HG03565 (cell line): ENCODE measurements around the gene FOXN4.
"Not testable (repeated sequence)": the region's sequence is repeated elsewhere in the genome, so short reads cannot be mapped to it uniquely, and the experiment has no call there.

Experiments used
- ATAC-seq: cut with Tn5 transposase; IDR thresholded peaks from one replicate; pipeline ENCODE4 v1.9.1; 2021; ENCODE audit warnings: mild to moderate bottlenecking, moderate library complexity; ENCODE audit not compliant: unreplicated experiment

Gene FOXN4, protein sequence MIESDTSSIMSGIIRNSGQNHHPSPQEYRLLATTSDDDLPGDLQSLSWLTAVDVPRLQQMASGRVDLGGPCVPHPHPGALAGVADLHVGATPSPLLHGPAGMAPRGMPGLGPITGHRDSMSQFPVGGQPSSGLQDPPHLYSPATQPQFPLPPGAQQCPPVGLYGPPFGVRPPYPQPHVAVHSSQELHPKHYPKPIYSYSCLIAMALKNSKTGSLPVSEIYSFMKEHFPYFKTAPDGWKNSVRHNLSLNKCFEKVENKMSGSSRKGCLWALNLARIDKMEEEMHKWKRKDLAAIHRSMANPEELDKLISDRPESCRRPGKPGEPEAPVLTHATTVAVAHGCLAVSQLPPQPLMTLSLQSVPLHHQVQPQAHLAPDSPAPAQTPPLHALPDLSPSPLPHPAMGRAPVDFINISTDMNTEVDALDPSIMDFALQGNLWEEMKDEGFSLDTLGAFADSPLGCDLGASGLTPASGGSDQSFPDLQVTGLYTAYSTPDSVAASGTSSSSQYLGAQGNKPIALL

DNA sequence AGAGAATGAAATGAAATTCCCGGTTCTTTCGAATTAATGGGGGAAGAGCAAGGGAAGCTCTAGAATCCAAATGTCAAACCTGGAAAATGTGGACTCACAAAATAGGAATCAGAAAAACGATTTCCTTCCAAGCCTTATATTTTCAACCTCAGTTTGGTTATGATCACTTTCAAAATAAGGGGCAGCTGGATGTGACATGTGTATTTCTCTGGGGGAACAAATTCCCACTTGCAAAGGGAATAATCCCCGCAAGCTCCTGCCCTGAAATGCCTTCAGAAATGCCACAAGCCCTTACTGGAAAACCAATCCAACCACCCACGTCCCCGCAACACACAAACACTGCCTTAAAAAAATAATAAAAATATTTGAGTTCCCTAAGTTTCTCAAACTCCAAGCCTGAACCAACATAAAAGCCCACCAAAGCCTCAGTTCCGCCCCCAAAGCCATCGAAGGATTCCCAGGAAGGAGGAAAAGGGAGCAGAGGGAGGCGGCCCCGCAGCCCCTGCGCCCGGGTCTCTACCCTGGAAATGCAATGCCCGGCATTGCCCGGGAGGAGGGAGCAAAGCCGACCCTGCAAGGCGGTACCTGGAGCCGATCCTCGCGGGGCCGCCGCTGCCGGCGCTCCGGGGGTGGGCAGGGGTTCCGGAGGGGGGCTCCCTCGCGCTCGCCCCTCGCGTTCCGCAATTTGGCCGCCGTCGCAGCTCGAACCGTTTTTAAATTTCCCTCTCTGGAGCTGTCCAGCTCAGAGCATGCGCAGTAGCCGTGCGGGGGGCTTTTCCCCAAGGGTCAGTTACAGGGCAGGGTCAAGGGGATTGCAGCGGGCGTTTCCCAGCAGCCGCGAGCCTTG, at the start of gene FOXN4:
FOXN4 (minus strand) TSS at position 751 of the 847 bp plus-strand sequence. CDS start 963 bp downstream, outside the sequence.
- ATAC-seq = no peak

DNA sequence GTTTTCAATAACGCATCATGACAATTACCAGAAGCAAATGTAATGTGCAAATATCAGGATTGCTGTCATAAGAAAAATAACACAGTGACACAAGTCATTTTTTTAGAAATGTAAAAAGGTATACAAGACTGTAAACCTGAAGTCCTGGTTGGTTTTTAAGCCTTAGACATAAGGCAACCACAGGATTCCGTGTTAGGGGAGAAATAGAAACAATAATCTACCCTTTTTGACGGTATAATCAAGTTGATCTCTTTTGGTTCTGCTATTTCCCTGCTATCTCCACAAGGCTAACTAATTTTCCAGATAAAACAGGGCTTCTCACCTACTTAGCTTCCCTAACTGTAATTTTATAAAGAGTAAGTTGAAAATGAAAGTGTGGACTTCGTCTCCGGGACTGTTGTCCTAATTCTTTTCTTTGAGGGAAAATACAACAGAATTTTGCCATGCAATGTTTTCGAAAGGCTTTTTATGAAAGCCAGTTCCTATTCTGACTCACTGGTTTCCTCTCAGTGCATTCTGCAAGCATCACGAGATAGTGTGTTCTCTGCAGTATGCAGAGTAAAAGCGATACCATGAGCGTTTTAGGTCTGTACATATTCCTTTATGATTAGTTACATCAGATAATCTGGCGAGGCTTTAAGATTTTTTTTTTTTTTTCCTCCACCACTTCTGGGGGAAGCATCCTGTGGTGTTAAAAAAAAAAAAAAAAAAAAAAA, 49.2 kb upstream of the FOXN4 start:
- ATAC-seq = peak; percentile 84

DNA sequence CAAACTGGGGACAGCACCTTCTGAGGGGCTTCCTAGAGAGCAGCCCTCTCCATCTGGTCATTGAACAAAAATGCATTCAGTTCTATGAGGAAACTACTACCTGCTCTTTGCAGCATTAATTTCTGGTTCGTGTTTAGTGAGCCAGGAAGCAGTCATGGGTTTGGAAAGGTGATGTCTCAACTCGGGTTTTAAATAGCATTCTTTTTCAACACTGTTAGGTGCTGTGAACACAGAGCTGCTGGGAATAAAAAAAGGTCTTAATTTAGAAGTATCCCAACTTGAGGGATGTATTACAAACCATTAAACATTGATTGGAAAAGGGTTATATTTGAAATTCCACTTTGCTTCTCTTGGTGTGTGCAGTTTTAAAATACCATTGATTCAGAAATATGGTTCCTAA, 47.9 kb upstream of the FOXN4 start:
- no peak for ATAC-seq

DNA sequence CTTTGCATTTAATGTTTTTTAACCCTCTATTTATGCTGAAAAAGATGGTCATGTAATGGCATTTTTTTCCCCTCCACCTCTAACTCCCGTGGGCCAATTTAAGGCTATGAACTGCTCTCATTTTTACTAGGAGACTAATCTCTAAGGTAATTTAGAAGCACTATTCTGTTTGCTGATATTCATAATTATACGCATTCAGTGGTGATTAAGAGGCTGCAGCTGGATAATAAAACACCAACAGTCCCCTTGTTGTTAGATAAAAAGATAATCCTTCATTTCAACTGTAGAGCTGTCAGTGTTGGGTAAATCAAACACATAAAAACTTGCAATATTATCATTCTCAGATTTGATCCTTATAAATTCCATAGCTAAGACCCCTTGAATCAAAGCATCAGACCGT, 47.5 kb upstream of the FOXN4 start:
- no peak for ATAC-seq

DNA sequence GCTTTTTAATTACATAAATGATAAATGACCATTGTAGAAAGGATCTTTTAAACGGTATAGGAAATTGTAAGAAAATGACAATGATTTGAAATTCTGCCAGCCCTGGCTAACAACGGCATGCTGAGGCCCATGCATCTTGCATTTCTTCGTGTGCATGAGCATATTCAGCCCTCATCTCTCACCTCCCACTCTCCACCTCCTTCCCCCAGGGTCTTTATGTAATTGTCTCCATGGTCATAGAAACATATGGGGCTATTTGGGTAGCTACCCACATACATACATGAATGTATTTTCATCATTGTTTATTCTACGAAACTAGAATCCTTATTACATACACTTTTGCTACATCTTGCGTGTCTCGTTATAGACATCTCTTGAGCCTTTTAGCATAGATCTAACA, 43.1 kb upstream of the FOXN4 start:
- ATAC-seq = no peak

DNA sequence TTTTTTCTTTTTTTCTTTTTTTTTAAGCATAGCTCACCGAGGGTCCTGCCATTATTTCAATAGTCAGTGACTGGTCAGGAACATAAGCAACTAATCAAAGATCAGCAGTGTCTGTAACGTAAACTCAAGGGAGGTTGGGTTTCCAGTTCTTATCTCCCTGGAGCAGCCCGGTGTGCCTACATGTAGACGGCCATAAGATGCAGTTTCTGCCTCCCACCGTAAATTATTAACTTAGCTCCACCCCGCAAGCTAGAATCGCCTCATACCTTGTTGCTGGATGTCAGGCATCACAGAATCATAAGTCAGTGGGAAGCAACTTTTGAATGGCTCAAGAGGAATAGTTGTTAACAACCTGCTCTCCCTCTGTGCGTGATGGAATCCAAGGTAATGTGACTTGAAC, 38.5 kb upstream of the FOXN4 start, which contains the start of gene MYO1H:
MYO1H (plus strand) TSS at position 312 of the 400 bp plus-strand sequence; CDS start at position 373, 61 bp downstream.
- no peak for ATAC-seq

DNA sequence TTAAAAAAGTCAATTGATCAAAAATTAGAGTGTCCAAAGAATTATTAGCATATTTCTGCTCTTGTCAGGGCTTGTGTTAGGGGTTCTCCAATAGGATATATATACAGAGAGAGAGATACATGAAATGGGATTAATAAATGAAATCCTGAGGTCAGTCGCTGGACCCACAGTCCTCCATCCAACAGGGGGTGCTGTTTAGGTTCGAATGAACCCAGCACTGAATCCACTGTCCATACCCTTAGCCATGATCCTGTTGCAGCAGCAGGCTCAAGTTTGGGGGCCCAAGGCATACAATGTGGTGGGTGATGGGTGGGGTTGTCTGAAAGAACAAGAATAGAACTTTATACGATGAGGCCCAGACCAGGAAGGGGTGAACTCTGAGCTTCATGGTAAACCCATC, 37.8 kb upstream of the FOXN4 start:
- ATAC-seq = no peak

DNA sequence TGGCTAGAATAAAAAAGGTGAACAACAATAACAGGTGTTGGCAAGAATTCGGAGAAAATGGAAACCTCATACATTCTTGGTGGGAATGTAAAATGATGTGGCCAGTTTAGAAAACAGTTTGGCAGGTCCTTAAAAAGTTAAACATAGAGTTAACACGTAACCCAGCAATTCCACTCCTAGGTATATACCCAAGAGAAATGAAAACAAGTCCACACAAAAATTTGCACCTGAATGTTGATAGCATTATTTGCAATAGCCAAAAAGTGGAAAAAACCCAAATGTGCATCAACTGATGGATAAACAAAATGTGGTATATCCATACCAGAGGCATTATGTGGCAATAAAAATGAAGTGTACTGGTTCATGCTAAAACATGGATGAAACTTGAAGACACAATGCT, 36.3 kb upstream of the FOXN4 start:
- no peak for ATAC-seq

DNA sequence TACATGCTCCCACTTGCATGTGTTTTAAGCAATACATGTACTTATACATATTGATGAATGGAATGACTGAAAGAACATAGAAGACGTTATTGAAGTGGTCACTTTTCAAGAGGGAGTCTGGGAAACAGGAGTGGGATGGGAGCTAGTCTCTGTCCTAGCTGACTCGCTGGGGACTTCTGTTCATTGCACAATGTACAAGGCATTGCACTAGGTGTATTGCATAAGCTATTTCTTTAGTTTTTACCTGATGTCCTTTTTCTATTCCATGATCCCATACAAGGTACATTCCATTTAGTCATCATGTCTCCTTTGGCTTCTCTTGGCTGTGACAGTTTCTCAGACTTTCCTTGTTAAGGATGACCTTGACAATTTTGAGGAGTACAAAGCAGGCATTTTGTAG, 34.6 kb upstream of the FOXN4 start:
- no peak for ATAC-seq

DNA sequence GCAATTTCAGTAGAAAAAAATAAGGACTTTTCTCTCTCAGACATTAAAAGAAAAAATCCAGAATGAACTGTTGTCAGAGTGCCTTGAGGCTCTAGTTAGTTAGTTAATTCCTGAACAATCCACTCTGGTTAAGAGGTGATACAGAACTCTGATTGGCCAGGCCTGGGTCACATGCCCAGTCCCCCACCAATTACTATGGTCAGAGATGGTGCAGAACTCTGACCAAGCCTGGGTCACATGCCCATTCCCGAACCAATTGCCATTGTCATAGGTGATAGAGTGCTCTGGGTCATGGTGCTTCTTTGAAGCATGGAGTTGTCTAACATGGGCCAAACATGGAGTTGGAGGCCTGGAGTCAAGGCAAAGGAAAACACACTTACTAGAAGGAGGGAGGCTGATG, 27.5 kb upstream of the FOXN4 start:
- ATAC-seq = no peak

DNA sequence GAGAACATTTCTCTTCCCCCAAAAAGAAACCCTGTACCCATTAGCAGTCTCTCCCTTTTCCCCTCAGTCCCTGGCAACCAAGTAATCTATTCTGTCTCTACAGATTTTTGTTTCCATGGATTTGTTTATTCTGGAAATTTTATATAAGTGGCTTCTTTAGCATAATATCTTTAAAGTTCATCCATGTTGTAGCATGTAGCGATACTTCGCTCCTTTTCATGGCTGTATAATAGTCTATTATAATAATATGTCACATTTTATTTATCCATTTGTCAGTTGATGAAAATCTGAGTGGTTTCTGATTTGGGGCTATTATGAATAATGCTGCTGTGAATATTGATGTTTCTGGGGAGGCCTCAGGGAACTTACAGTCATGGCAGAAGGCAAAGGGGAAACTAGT, 25.8 kb upstream of the FOXN4 start:
- no peak for ATAC-seq

DNA sequence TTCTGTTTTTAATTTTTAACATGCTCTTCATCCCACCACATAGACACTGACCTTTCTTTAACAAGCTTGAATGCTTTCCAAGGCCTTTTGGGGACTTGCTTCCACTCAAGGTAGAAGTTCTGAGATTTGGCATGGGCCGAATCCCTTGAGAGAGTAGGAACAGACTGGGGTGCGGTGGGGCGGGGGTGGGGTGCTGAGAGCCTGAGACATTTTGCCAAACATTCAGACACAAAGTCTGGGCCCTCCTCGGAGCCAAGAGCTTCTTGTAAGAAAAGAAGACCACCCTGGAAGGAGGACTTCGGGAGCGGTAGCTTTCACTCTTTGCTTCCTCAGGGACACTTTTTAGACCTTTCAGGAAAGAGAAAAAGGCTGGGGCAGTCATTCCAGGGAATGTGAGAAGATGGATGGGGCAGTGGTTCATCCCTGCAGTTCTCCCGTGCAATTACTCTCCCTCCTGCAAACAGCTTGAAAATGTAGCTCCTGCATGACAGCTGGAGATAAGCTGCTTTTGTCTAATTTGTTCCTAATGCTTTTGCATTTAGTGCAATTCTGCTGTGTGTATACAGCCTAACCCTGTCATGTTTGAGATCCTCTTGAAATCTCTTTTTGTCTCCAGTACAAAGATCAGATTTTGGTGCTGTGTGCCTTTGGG, 22.3 kb upstream of the FOXN4 start:
- no peak for ATAC-seq

DNA sequence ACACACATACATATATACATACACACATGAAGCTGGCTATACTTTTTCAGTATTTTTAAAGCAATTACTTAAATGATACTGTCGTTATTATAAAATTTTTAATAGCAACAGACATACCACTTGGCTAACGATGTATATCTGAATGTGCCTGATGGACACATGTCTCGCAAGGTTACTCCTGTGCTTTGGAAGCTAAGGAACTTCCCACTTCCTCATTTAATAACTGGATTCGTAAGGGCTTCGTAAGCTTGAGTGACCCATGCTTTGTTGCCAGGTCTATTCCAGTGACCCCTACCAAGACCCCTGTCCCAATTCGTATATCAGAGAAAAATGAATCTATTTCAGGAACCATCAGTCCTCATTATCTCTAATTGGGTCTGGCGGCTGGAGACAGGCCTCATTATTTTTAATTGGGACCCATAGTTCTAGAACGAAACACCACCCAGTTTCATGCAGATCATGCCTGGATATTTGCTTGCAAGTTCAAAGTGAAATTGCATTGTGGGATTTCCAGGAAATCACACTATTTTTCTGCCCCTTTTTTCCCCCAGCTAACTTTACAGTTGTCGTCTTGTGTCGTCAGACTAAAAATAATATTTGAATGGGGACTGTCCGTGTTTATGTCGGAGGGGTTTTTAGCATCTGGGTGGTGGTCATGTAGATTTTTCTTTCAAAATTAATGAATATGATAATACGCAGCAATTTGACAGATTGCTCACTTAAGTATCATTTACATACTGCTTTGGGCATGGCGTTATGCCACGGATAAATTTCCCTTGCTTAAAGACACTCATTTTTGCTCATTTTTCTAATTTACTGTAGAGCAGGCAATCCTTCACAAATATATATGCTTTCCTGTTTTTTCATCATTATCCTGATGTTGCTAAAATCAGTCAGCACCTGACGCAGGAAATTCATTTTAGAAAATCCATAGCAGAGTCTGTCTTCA, 21.5 kb upstream of the FOXN4 start:
- no peak for ATAC-seq

DNA sequence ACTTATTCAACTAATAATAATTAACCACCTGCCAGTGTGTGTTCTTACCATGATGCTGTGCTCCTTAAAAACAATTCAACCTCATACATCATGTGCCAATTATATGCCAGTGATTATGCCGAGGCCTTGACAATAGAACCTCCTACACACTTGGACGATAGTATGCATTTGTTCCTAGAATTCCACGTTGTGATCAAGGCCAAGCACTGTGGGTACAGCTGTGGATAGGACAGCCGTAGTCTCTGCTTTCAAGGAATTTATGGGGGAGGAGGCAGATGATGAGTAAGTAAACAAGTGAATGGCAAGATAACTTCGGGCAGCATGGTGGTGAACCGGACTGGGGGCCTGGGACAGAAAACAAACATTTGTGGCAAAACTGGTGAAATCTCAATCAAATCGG, 20.6 kb upstream of the FOXN4 start:
- no peak for ATAC-seq

DNA sequence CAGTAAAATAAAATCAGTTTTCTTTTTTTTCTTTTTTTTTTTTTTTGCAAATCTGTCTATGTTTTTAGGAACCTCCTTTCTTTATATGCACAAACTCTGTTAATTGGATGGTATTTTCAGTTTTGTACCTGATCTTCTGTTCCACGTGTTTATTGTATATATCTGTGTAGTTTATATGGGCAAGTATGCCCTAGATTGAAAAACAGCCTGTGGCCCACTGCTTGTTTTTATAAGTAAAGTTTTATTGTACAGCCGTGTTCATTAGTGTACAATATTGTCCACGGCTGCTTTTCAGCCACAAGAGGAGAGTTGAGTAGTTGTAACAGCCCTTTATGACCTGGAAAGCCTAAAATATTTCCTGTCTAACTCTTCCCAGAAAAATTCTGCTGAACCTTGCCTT, 19.9 kb upstream of the FOXN4 start:
- ATAC-seq = no peak

DNA sequence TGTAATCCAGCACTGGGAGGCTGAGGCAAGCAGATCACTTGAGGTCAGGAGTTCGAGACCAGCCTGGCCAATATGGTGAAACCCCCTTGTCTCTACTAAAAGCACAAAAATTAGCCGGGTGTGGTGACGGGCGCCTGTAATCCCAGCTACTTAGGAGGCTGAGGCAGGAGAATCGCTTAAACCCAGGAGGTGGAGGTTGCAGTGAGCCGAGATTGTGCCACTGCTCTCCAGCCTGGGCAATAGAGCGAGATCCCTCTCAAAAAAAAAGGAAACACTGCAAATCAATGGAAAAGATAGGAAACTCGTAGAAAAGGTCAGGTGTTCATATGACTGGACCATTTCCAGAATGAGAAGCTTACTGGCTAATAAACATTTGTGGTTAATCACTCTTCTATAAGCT, 12.2 kb upstream of the FOXN4 start:
- ATAC-seq = not testable (repeated sequence)

DNA sequence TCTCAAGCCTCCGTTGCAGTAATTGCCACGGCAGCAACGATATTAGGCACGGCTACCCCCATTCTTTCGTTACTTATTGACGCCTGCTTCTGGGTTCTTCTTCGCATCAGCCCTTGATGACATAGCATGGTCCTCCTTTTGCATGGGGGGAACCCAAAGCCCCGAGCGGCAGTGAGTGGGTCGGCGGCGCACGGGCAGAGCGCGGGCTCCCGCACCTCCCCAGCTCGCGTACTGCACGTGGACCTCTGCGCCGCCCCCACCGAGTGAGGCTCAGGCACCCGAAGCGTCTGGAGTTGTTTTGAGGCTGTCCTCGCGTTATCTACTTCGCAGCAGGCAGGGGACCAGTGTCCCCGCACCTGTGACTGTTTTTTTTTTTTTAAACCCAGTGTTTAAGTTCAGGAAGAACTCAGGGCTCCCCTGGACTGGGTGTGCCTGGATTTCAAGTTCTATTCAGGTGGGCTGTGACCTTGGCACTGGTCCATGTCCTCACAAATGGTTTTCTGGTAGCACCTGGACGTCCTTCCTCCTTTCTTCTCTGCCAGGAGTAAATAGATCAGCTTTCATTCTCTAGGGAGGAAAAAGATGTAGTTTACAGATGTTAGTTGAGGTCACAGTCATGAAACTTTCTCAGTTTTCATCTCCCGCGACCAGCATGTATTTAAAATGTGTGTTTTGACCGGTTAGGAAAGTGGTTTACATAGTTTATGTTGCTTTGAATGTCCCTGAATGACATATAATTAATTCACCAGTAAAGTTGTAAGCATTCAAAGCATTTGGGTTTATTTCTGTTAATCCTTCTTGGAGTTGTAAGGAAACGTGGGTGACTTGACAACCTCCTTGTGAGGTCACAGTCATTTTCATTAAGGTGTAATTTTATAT, 1.4 kb upstream of the FOXN4 start:
- ATAC-seq = no peak

DNA sequence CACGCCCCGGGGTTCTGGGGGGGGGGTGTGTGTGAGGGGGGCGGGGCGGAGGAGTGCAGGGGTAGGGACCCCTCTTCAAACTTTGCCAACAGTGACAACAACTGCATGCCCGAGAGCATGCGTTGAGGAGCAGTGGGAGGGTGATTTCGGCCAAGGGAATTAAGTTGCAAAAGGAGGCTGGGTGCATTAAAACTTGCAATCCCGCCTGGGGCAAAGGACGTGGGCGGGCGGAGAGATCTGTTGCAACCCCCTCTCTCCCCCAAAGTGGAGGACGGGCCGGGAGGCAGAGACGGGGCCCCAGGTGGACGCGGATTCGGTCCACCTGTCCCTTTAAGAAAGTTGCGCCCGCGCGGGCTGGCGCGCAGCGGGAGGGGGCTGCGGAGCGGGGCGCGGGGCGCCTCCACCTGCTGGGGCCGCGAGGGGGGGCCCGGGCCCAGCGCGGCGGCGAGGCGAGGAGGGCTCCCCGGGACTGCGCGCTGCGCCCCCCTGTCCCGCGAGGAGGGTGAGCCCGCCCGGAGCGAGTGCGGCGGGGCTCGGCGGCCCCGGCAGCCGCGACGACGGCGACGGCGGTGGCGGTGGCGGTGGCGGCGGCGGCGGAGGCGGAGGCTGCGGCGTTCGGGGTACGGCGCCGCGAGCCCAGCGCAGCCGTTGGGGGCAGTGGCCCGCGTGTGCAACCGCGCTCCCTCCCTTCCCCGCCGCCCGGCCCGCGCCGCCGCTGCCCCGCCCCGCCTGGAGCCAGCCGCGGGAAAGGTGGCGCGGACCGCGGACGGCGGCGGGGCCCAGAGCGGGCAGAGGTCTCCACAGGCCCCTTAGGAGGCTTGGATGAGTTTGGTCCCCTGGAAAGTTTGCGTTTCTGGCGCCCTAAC, 530 bp upstream of the FOXN4 start:
- no peak for ATAC-seq
